ENCODE results near the gene ARL14EPL. TPM values are rescaled to one million over a fixed set of nuclear protein-coding genes. Genes with fewer than 3 reads are reported as not detected.
A peak's percentile ranks its signal among the peaks of the same experiment; 100 is the strongest.
"Not testable (repeated sequence)": the region's sequence is repeated elsewhere in the genome, so short reads cannot be mapped to it uniquely, and the experiment has no call there.

The ARL14EPL gene
- total and polyA plus RNA-seq, 3 donors from 2014 or later: 0.21 TPM; not detected in 2

- no peaks in the 10 kb centered on the region for H3K27me3 ChIP-seq
- no peak for DNase-seq
- intact Hi-C loops (cut with DNase I; ENCODE audit: low total_unique reads): no loop called here
- no peaks in the 10 kb centered on the region for H3K36me3 ChIP-seq (ENCODE audit: low read depth, missing control alignments)
- no peaks in the 10 kb centered on the region for H3K9me3 ChIP-seq
- H3K27ac ChIP-seq: no peak overlapping the region
- no peaks in the 10 kb centered on the region for H3K4me1 ChIP-seq
- TF ChIP-seq POLR2A (IDR thresholded peaks at IDR 0.05) (no peak), CTCF (IDR thresholded peaks at IDR 0.05) (no peak)
- no peak overlapping the region for H3K4me3 ChIP-seq
- 84 to 89% methylated on average over 1 of the region's 1 CpG for WGBS, 2 donors
Measured at GRCh38 chr5:116076496-116076895, 44.2 kb downstream of the ARL14EPL start.

- H3K4me1 ChIP-seq: no peaks in the 10 kb centered on the region
- TF ChIP-seq POLR2A (IDR thresholded peaks at IDR 0.05) (no peak), CTCF (IDR thresholded peaks at IDR 0.05) (no peak)
- 95% methylated on average over 5 of the region's 5 CpGs for WGBS, 2 donors
- no peak overlapping the region for H3K27ac ChIP-seq
- no peak overlapping the region for H3K4me3 ChIP-seq
- H3K36me3 ChIP-seq (ENCODE audit: low read depth, missing control alignments): no peaks in the 10 kb centered on the region
- no peaks in the 10 kb centered on the region for H3K9me3 ChIP-seq
- intact Hi-C loops (cut with DNase I; ENCODE audit: low total_unique reads): no loop called here
- H3K27me3 ChIP-seq: no peaks in the 10 kb centered on the region
- no peak for DNase-seq
Measured at GRCh38 chr5:116078199-116078598, 45.9 kb downstream of the ARL14EPL start.

- Histone ChIP-seq H3K4me3 (peak overlapping the region; percentile 94 to 98), H3K36me3 (ENCODE audit: low read depth, missing control alignments) (no peaks in the 10 kb centered on the region), H3K9me3 (no peaks in the 10 kb centered on the region), H3K27ac (peak overlapping the region; percentile 92 to 94), H3K27me3 (no peaks in the 10 kb centered on the region), H3K4me1 (peaks cover 12% of the 10 kb centered on the region)
- TF ChIP-seq CTCF (IDR thresholded peaks at IDR 0.05): no peak
- DNase-seq: peak; percentile 29
- WGBS, 2 donors: 5 to 23% methylated on average over 11 of the region's 11 CpGs
- intact Hi-C loops (cut with DNase I; ENCODE audit: low total_unique reads): no loop called here
Measured at GRCh38 chr5:116084287-116084691, 52.0 kb downstream of the ARL14EPL start.

- intact Hi-C loops (cut with DNase I; ENCODE audit: low total_unique reads): no loop called here
- H3K36me3 ChIP-seq (ENCODE audit: low read depth, missing control alignments): no peaks in the 10 kb centered on the region
- H3K27me3 ChIP-seq: no peaks in the 10 kb centered on the region
- 0% methylated on average over 17 to 57 of the region's 65 CpGs for WGBS, 2 donors
- peak; percentile 90 for DNase-seq
- peak within 1 kb of the TSS; percentile 94 to 98 for H3K4me3 ChIP-seq
- H3K27ac ChIP-seq: peak within 1 kb of the TSS; percentile 92 to 94
- TF ChIP-seq POLR2A (IDR thresholded peaks at IDR 0.05) (no peak), CTCF (IDR thresholded peaks at IDR 0.05) (no peak)
- no peaks in the 10 kb centered on the region for H3K9me3 ChIP-seq
- H3K4me1 ChIP-seq: peaks cover 12% of the 10 kb centered on the region
Measured at GRCh38 chr5:116084871-116085715, 52.8 kb downstream of the ARL14EPL start, which contains the start of gene COMMD10. COMMD10 (plus strand) TSS chr5:116085025.

GRCh38 chr5:116086309-116086708, 54.0 kb downstream of the ARL14EPL start:
- H3K27ac ChIP-seq; intact Hi-C loops (cut with DNase I; ENCODE audit: low total_unique reads); H3K27me3 ChIP-seq; H3K36me3 ChIP-seq (ENCODE audit: low read depth, missing control alignments); H3K9me3 ChIP-seq; DNase-seq: not testable (repeated sequence)
- peak overlapping the region in 1 of 2 donors; percentile 98 for H3K4me3 ChIP-seq
- H3K4me1 ChIP-seq: peaks cover 12% of the 10 kb centered on the region
- WGBS, 2 donors: 69 to 78% methylated on average over 11 of the region's 11 CpGs
